ENCODE measurements around the gene RASGRP4. TPM values are rescaled to one million over a fixed set of nuclear protein-coding genes. Genes with fewer than 3 reads are reported as not detected.

RASGRP4 gene
- total RNA-seq, 4 donors from 2014 or later = 3.2 to 7.8 (median 4.4) TPM

DNA sequence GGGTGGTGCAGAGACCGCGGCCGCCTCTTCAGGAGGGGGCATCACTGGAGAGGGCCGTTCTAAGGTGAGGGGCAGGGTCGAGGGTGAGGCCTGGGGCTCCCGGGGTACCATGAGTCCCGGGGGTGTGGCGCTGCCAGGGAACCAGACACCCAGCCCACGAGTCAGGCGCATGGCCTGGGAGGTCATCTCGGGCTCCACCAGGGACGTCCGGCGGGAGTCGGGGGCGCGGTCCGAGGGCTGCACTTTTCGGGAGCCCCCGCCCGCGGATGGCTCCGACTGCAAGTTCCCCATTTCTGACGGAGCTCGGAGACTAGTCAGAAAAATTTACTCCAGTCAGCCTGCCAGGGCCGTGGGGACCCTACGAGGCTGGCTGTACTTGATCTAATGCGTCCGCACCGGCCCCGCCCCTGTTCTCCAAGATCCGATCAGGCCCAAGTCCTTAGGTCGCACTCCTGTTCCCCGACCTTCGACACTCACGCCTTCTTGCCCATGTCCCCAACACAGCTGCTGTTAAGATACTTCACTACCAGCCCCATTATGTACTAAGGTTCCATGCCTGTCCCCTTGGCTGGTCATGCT lies 39.0 kb downstream of the RASGRP4 start:
- Histone ChIP-seq H3K9me3 (no peaks in the 10 kb centered on the region), H3K4me1 (peaks cover 33 to 47% (median 43%) of the 10 kb centered on the region in 4 donors), H3K36me3 (peaks cover 24 to 45% (median 43%) of the 10 kb centered on the region in 4 donors), H3K27ac (replicated peaks in 1 of 4) (peak overlapping the region; percentile 28 to 75 (median 72)), H3K4me3 (peak overlapping the region; percentile 49 to 72 (median 58)), H3K27me3 (peaks cover 0 to 69% (median 4%) of the 10 kb centered on the region in 4 donors)
- WGBS = 13% methylated on average over 15 of the region's 36 CpGs
- intact Hi-C loops (cut with DNase I) = no loop called here
- TF ChIP-seq POLR2A (IDR thresholded peaks at IDR 0.05; ENCODE audit: low read depth) (no peak), EP300 (IDR thresholded peaks at IDR 0.05) (no peak), POLR2AphosphoS5 (IDR thresholded peaks at IDR 0.05) (no peak), CTCF (IDR thresholded peaks at IDR 0.05) (no peak)
- no peak for DNase-seq (ENCODE audit: extremely low spot score)

DNA sequence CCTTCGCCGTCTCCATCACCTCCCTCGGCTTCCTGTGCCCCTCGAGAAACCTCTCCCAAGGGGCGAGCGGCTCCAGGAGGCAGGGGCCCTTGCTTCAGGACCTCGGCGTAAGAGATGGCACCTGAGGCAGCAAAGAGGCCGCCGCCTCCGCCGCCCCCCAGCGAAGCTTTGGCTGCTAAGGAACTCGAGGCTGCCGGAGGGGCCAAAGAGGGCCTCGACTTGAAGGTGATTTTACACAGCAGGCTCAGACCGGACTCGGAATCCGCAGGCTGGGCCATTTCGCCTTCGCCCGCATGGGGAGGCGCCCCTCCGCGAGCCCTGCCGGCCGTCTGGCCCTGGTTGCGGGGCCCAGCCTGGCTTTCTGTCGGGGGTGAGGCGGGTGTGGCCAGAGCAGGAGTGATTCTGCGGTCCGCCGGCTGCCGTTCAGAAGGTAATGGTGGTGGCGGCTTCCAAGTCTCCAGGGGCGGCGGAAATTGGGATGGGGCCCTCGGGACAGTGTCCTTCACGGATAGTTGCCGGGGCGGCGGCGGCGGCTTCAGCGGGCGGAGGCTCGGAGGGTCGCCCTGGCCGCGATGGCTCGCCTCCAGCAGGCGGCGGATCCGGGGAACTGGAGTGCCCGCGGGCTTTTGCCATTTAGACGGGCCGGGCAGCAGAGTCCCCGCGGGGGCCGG lies 39.6 kb downstream of the RASGRP4 start:
- Histone ChIP-seq H3K27me3 (peaks cover 0 to 76% (median 4%) of the 10 kb centered on the region in 4 donors), H3K9me3 (no peaks in the 10 kb centered on the region), H3K36me3 (peaks cover 28 to 51% (median 50%) of the 10 kb centered on the region in 4 donors), H3K4me1 (peaks cover 33 to 47% (median 43%) of the 10 kb centered on the region in 4 donors), H3K4me3 (peak overlapping the region in 3 of 4 donors; percentile 58 to 72 (median 59)), H3K27ac (replicated peaks in 1 of 4) (no peak overlapping the region)
- no peak for DNase-seq (ENCODE audit: extremely low spot score)
- intact Hi-C loops (cut with DNase I) = no loop called here
- 46% methylated on average over 34 of the region's 61 CpGs for WGBS
- TF ChIP-seq EP300 (IDR thresholded peaks at IDR 0.05) = no peak
- no peak for TF ChIP-seq POLR2AphosphoS5 (IDR thresholded peaks at IDR 0.05)
- no peak for TF ChIP-seq CTCF (IDR thresholded peaks at IDR 0.05)
- TF ChIP-seq POLR2A (IDR thresholded peaks at IDR 0.05; ENCODE audit: low read depth) = no peak

- Histone ChIP-seq H3K4me1 (peaks cover 33 to 47% (median 43%) of the 10 kb centered on the region in 4 donors), H3K36me3 (peaks cover 34 to 57% (median 56%) of the 10 kb centered on the region in 4 donors), H3K4me3 (no peak overlapping the region), H3K27ac (replicated peaks in 1 of 4) (no peak overlapping the region), H3K9me3 (no peaks in the 10 kb centered on the region), H3K27me3 (peaks cover 0 to 80% (median 4%) of the 10 kb centered on the region in 4 donors)
- TF ChIP-seq POLR2A (IDR thresholded peaks at IDR 0.05; ENCODE audit: low read depth) (no peak), EP300 (IDR thresholded peaks at IDR 0.05) (no peak), CTCF (IDR thresholded peaks at IDR 0.05) (no peak)
- 69% methylated on average over 40 of the region's 40 CpGs for WGBS
- intact Hi-C loops (cut with DNase I) = no loop called here
- DNase-seq (ENCODE audit: extremely low spot score) = no peak
These were observed 40.2 kb downstream of the RASGRP4 start for GRCh38 chr19:38385804-38386257.

DNA sequence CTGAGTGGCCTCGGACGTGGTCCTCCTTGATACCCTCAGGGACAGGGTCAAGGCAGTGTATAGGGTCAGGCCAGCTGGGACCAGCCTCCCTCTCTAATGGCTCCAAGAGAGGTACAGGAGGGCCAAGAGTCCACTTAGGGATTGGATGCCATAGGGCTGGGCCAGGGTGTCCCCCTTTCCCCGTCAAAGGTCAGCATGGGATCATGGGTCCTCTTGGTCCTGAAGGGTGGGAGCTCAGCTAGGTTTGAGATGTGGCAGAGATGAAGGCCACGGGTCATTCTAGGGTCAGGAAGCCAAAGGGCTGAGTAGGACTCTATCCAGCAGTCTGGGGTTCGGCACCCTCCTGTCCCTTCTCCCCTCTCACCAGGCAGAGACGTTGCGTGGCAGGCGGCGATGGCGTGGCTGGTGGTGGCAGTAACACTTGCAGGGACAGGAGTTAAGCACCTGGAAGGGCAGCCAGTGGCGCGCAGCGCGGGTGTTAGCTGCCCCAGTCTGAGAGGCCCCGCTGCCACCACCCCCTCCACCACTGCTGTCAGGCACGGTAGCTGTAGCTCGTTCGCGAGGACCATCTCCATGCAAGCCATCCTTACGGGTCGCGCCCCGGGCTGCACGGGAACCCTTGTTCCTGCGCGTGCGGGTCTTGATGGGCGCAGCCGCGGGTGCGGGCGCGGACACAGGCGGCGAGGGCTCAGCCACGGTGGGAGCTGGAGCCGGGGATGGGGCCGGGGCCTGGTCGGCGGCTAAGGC lies 40.8 kb downstream of the RASGRP4 start:
- WGBS = 77% methylated on average over 32 of the region's 40 CpGs
- peaks cover 0 to 80% (median 4%) of the 10 kb centered on the region in 4 donors for H3K27me3 ChIP-seq
- H3K27ac ChIP-seq (replicated peaks in 1 of 4) = no peak overlapping the region
- H3K36me3 ChIP-seq = peaks cover 38 to 63% (median 62%) of the 10 kb centered on the region in 4 donors
- TF ChIP-seq CTCF (IDR thresholded peaks at IDR 0.05) (no peak), EP300 (IDR thresholded peaks at IDR 0.05) (no peak), POLR2AphosphoS5 (IDR thresholded peaks at IDR 0.05) (no peak), POLR2A (IDR thresholded peaks at IDR 0.05; ENCODE audit: low read depth) (no peak)
- intact Hi-C loops (cut with DNase I) = no loop called here
- no peak for DNase-seq (ENCODE audit: extremely low spot score)
- no peak overlapping the region for H3K4me3 ChIP-seq
- no peaks in the 10 kb centered on the region for H3K9me3 ChIP-seq
- peaks cover 33 to 46% (median 43%) of the 10 kb centered on the region in 4 donors for H3K4me1 ChIP-seq

Data from esophagus muscularis mucosa (tissue), 4 donors.